ENCODE data around the gene TEKT5. TPM values are rescaled to one million over a fixed set of nuclear protein-coding genes. Genes with fewer than 3 reads are reported as not detected.

Gene TEKT5
- polyA plus RNA-seq, 3 donors, result 0.16 TPM; not detected in 2

- no peaks in the 10 kb centered on the region for H3K36me3 ChIP-seq (replicated peaks in 1 of 2; ENCODE audit: control insufficient read depth in 1 of 2, insufficient read depth in 2 of 2, low read length in 2 of 2)
- intact Hi-C loops (cut with micrococcal nuclease), result loop anchor here in 1 of 2 donors (5.0 kb wide), 1 partner anchor 106 kb away; no protein-coding TSS in a partner anchor
- Mint-ChIP-seq H3K9me3 (peaks cover 0 to 2% (median 0%) of the 10 kb centered on the region in 7 donors), H3K4me1 (peaks cover 24% of the 10 kb centered on the region), H3K36me3 (peaks cover 0 to 4% of the 10 kb centered on the region in 2 donors), H3K27ac (peak overlapping the region; percentile 82 to 94 (median 91)), H3K27me3 (ENCODE audit: low read depth in 3 of 3) (peaks cover 0 to 5% (median 2%) of the 10 kb centered on the region in 3 donors), H3K4me3 (no peak overlapping the region)
- TF ChIP-seq CTCF (IDR thresholded peaks at IDR 0.05), result no peak
- no peaks in the 10 kb centered on the region for H3K79me2 ChIP-seq (ENCODE audit: insufficient read depth, low read length)
- H3K4me2 ChIP-seq (replicated peaks; ENCODE audit: extremely low read depth, low read length, poor library complexity, severe bottlenecking), result no peak overlapping the region
- peak; percentile 88 to 95 (median 89) for DNase-seq
- no peak overlapping the region for H2AFZ ChIP-seq (ENCODE audit: insufficient read depth, low read depth, low read length, poor library complexity, severe bottlenecking)
- no peaks in the 10 kb centered on the region for H3K27me3 ChIP-seq (ENCODE audit: control insufficient read depth in 2 of 2, insufficient read depth in 2 of 2, low read length in 2 of 2)
- H4K20me1 ChIP-seq (ENCODE audit: insufficient read depth, low read length), result no peaks in the 10 kb centered on the region
- peaks cover 29 to 31% of the 10 kb centered on the region in 2 donors for H3K4me1 ChIP-seq (ENCODE audit: control insufficient read depth in 1 of 2, insufficient read depth in 2 of 2, low read length in 2 of 2)
- H3K4me3 ChIP-seq (replicated peaks in 1 of 3; ENCODE audit: low read depth in 2 of 3, low read length in 3 of 3), result no peak overlapping the region
- peak overlapping the region; percentile 40 to 69 for H3K27ac ChIP-seq (ENCODE audit: low read depth in 1 of 2, low read length in 2 of 2)
- no peak overlapping the region for H3K9ac ChIP-seq (ENCODE audit: insufficient read depth, low read length, poor library complexity, severe bottlenecking)
- no peaks in the 10 kb centered on the region for H3K9me3 ChIP-seq (replicated peaks in 1 of 2; ENCODE audit: control insufficient read depth in 1 of 2, insufficient read depth in 1 of 2, low read length in 2 of 2)
- 92% methylated on average over 4 of the region's 12 CpGs for WGBS (ENCODE audit: insufficient coverage)
Observed at GRCh38 chr16:10738231-10739077, 43.7 kb upstream of the TEKT5 start.

- no peaks in the 10 kb centered on the region for H4K20me1 ChIP-seq (ENCODE audit: insufficient read depth, low read length)
- H3K27ac Mint-ChIP-seq, result peak overlapping the region in 6 of 7 donors; percentile 35 to 93 (median 82)
- intact Hi-C loops (cut with micrococcal nuclease), result loop anchor here (2.0 to 5.0 kb wide), 3 partner anchors 105 to 480 kb away; no protein-coding TSS in a partner anchor
- no peak overlapping the region for H2AFZ ChIP-seq (ENCODE audit: insufficient read depth, low read depth, low read length, poor library complexity, severe bottlenecking)
- H3K27me3 Mint-ChIP-seq (ENCODE audit: low read depth in 3 of 3), result peaks cover 0 to 5% (median 2%) of the 10 kb centered on the region in 3 donors
- H3K36me3 Mint-ChIP-seq, result peaks cover 0 to 4% of the 10 kb centered on the region in 2 donors
- TF ChIP-seq CTCF (IDR thresholded peaks at IDR 0.05), result peak; percentile 95
- H3K79me2 ChIP-seq (ENCODE audit: insufficient read depth, low read length), result no peaks in the 10 kb centered on the region
- H3K36me3 ChIP-seq (replicated peaks in 1 of 2; ENCODE audit: control insufficient read depth in 1 of 2, insufficient read depth in 2 of 2, low read length in 2 of 2), result no peaks in the 10 kb centered on the region
- H3K9me3 ChIP-seq (replicated peaks in 1 of 2; ENCODE audit: control insufficient read depth in 1 of 2, insufficient read depth in 1 of 2, low read length in 2 of 2), result no peaks in the 10 kb centered on the region
- peak overlapping the region; percentile 40 for H3K4me2 ChIP-seq (replicated peaks; ENCODE audit: extremely low read depth, low read length, poor library complexity, severe bottlenecking)
- WGBS (ENCODE audit: insufficient coverage), result 20% methylated on average over 2 of the region's 12 CpGs
- peak; percentile 65 to 78 (median 73) for DNase-seq
- H3K9ac ChIP-seq (ENCODE audit: insufficient read depth, low read length, poor library complexity, severe bottlenecking), result no peak overlapping the region
- H3K9me3 Mint-ChIP-seq, result peaks cover 0 to 3% (median 0%) of the 10 kb centered on the region in 7 donors
- peaks cover 20% of the 10 kb centered on the region for H3K4me1 Mint-ChIP-seq
- no peaks in the 10 kb centered on the region for H3K27me3 ChIP-seq (ENCODE audit: control insufficient read depth in 2 of 2, insufficient read depth in 2 of 2, low read length in 2 of 2)
- peaks cover 24 to 26% of the 10 kb centered on the region in 2 donors for H3K4me1 ChIP-seq (ENCODE audit: control insufficient read depth in 1 of 2, insufficient read depth in 2 of 2, low read length in 2 of 2)
- H3K4me3 Mint-ChIP-seq, result peak overlapping the region; percentile 64 to 76
- H3K27ac ChIP-seq (ENCODE audit: low read depth in 1 of 2, low read length in 2 of 2), result peak overlapping the region in 1 of 2 donors; percentile 54
- peak overlapping the region in 1 of 3 experiments; percentile 56 for H3K4me3 ChIP-seq (replicated peaks in 1 of 3; ENCODE audit: low read depth in 2 of 3, low read length in 3 of 3)
Observed at GRCh38 chr16:10737068-10737625, 42.4 kb upstream of the TEKT5 start.
